ENCODE measurements around the gene TLE4. TPM values are rescaled to one million over a fixed set of nuclear protein-coding genes. Genes with fewer than 3 reads are reported as not detected.

TLE4 gene
- total RNA-seq (2022; extraction: Qiagen RNA extraction) = 10.1 to 12.3 TPM (median 11.3 TPM) in 5 replicates

GRCh38 chr9:79571309-79572031 lies at the start of gene TLE4:
TSS of gene TLE4 (plus strand) at chr9:79571965. CDS start at chr9:79572791, 826 bp downstream.

